ENCODE results near the gene WDR83.
"Not testable (repeated sequence)": the region's sequence is repeated elsewhere in the genome, so short reads cannot be mapped to it uniquely, and the experiment has no call there.

Gene WDR83

GRCh38 chr19:12687496-12688196 lies 21.0 kb downstream of the WDR83 start, which contains the start of gene GNG14:
Gene GNG14 (plus strand): TSS chr19:12687998. CDS start chr19:12688049, 51 bp downstream.
- DNase-seq (ENCODE audit: low read depth) = no peak

GRCh38 chr19:12689012-12689411 lies 22.4 kb downstream of the WDR83 start:
- DNase-seq (ENCODE audit: low read depth) = no peak

GRCh38 chr19:12689581-12690216 lies 23.1 kb downstream of the WDR83 start:
- DNase-seq (ENCODE audit: low read depth) = no peak

GRCh38 chr19:12692960-12693359 lies 26.4 kb downstream of the WDR83 start:
- no peak for DNase-seq (ENCODE audit: low read depth)

- no peak for DNase-seq (ENCODE audit: low read depth)
Observed at GRCh38 chr19:12694641-12695040, 28.0 kb downstream of the WDR83 start.

GRCh38 chr19:12695096-12695495 lies 28.5 kb downstream of the WDR83 start:
- DNase-seq (ENCODE audit: low read depth) = no peak

- no peak for DNase-seq (ENCODE audit: low read depth)
Observed at GRCh38 chr19:12695514-12695913, 28.9 kb downstream of the WDR83 start.

GRCh38 chr19:12695997-12696365 lies 29.4 kb downstream of the WDR83 start:
- no peak for DNase-seq (ENCODE audit: low read depth)

- DNase-seq (ENCODE audit: low read depth) = peak; percentile 94
Observed at GRCh38 chr19:12696366-12697335, 30.0 kb downstream of the WDR83 start, which contains the start of gene FBXW9. Gene FBXW9 (minus strand): TSS chr19:12696631. CDS start chr19:12696581, 50 bp downstream.

- not testable (repeated sequence) for DNase-seq (ENCODE audit: low read depth)
Observed at GRCh38 chr19:12697425-12697824, 30.8 kb downstream of the WDR83 start.

GRCh38 chr19:12698138-12698537 lies 31.5 kb downstream of the WDR83 start:
- no peak for DNase-seq (ENCODE audit: low read depth)

- DNase-seq (ENCODE audit: low read depth) = no peak
Observed at GRCh38 chr19:12701596-12702282, 35.1 kb downstream of the WDR83 start.

GRCh38 chr19:12703046-12703445 lies 36.4 kb downstream of the WDR83 start:
- DNase-seq (ENCODE audit: low read depth) = peak; percentile 52

GRCh38 chr19:12705169-12705568 lies 38.6 kb downstream of the WDR83 start:
- DNase-seq (ENCODE audit: low read depth) = no peak

- no peak for DNase-seq (ENCODE audit: low read depth)
Observed at GRCh38 chr19:12705654-12706331, 39.2 kb downstream of the WDR83 start.

GRCh38 chr19:12706332-12706718 lies 39.7 kb downstream of the WDR83 start:
- no peak for DNase-seq (ENCODE audit: low read depth)

- no peak for DNase-seq (ENCODE audit: low read depth)
Observed at GRCh38 chr19:12708641-12709040, 42.0 kb downstream of the WDR83 start.

- no peak for DNase-seq (ENCODE audit: low read depth)
Observed at GRCh38 chr19:12711187-12711586, 44.6 kb downstream of the WDR83 start.

- not testable (repeated sequence) for DNase-seq (ENCODE audit: low read depth)
Observed at GRCh38 chr19:12712077-12712476, 45.5 kb downstream of the WDR83 start.

GRCh38 chr19:12713304-12713703 lies 46.7 kb downstream of the WDR83 start:
- DNase-seq (ENCODE audit: low read depth) = not testable (repeated sequence)

- DNase-seq (ENCODE audit: low read depth) = no peak
Observed at GRCh38 chr19:12715102-12715501, 48.5 kb downstream of the WDR83 start.
